Epithelial cell of proximal tubule (primary cell): ENCODE measurements around the gene IL15RA. TPM values are rescaled to one million over a fixed set of nuclear protein-coding genes. Genes with fewer than 3 reads are reported as not detected.

Experiments used
- DNase-seq: peaks from one replicate; pipeline ENCODE4 v3.0.0-alpha.2; 2011; ENCODE audit warnings: low read depth
- H3K4me3 ChIP-seq: 2 replicates; pipeline ENCODE4 v1.5.1; 2011; ENCODE audit warnings: low read depth, mild to moderate bottlenecking, low read length
- CTCF ChIP-seq: conservative IDR thresholded peaks from 2 replicates; pipeline ENCODE4 v1.5.1; 2012; ENCODE audit warnings: low read depth, mild to moderate bottlenecking, low read length
- total RNA-seq: library from RNA; depleted of rRNA; stranded (reverse); fragments of >200 nt; gene quantifications from 2 replicates; pipeline ENCODE4 v1.2.3, GENCODE V29; 2015

The IL15RA gene
- total RNA-seq, 1 donor from 2014 or later, result 12.5 TPM

GRCh38 chr10:5905854-5906507 is 71.4 kb downstream of the IL15RA start:
- TF ChIP-seq CTCF, result no peak
- no peak for DNase-seq

DNA sequence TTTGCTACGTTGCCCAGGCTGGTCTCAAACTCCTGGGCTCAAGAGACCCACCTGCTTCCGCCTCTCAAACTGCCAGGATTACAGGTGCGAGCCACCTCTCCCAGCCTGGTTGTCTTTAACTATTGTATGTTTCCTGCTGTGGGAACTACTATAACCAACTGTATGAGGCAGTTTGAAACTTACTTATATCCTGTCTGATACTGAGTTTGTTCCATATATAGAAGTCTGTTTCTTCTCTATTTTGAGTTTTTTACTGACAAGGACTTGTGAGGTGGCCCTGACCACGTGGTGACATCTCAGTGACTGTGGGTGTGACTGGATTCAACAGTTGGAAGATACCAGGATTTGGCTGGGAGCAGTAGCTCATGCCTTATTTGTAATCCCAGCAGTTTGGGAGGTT is 73.1 kb downstream of the IL15RA start:
- H3K4me3 ChIP-seq, result no peak overlapping the region
- no peak for TF ChIP-seq CTCF
- DNase-seq, result no peak

More at GRCh38 chr10:5905854-5906507, 71.4 kb downstream of the IL15RA start:
- H3K4me3 ChIP-seq, result no peak overlapping the region

DNA sequence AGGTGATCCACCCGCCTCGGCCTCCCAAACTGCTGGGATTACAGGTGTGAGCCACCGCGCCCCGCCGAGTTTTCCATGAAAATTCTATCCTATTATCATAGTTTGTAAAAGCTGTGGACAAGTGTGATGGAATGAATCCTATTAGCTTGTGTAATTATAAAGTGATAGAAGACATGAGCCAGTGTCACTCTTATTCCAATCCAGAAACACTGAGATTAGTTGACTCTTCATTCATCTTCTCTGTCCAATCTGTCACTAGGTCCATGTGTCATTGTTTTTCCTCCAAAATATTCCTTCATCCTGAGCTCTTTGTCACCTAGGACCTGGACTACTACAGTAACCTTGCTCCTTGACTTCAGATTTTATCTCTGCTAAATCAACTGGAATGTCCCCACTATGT is 73.8 kb downstream of the IL15RA start:
- H3K4me3 ChIP-seq, result no peak overlapping the region
- no peak for TF ChIP-seq CTCF
- DNase-seq, result no peak

DNA sequence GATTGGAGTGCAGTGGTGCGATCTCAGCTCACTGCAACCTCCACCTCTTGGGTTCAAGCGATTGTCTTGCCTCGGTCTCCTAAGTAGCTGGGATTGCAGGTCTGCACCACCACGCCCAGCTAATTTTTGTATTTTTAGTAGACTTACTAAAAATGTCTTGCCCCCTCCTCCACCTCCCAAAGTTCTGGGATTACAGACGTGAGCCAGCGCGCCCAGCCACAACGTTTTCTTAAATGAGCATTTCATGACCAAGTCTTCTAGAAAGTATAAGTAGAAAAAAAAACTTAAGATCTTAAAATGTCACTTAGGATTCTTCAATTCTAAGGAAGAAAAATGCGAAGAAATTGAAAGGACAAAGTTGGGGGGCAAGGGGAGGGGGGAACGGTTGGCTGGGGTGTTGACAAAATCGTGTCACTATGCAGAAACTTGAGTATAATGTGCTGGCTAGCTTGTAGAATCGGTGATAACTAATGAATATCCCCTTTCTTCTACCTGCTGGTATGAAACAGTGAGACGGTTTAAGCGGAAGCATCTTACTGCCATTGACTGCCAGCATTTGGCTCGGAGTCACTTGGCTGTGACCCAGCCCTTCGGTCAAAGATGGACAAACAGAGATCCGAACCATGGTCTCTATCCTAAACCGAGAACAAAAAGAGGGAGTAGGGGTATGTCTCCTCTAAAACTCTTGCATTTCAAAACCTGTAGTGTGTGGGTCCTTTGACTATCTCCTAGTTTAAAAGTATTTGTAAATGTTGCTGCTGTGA is 74.7 kb downstream of the IL15RA start:
- DNase-seq, result no peak
- no peak for TF ChIP-seq CTCF
- H3K4me3 ChIP-seq, result no peak overlapping the region

Other genes with a start within 250 kb of the IL15RA start
- gene GDI2, start 164.1 kb downstream of the IL15RA start, total RNA-seq, result 402 and 472 TPM in 2 replicates
- 3.7 and 8.0 TPM in 2 replicates for gene ANKRD16, start 87.7 kb downstream of the IL15RA start, total RNA-seq
- 48.3 and 68.4 TPM in 2 replicates for gene FBH1, start 87.3 kb downstream of the IL15RA start, total RNA-seq
- not detected in 2 replicates for gene IL2RA, start 84.8 kb upstream of the IL15RA start, total RNA-seq
- 48.2 and 57.3 TPM in 2 replicates for gene RBM17, start 111.5 kb upstream of the IL15RA start, total RNA-seq
- gene PFKFB3, start 225.4 kb upstream of the IL15RA start, total RNA-seq, result 31.3 and 54.9 TPM in 2 replicates